T-helper 1 cell treated with Interleukin-12 subunit alpha and Interleukin-12 subunit beta and Interleukin-4 antibody, amounts not matched to agents 30 μg/mL and 1 μg/mL, for 36 hours (primary cell): Measurements from ENCODE around the gene AQP3.
"Not testable (repeated sequence)": the region's sequence is repeated elsewhere in the genome, so short reads cannot be mapped to it uniquely, and the experiment has no call there.

ENCODE experiments used
- H3K27ac Mint-ChIP-seq: one replicate; pipeline ENCODE4 v1.8.0; 2021; ENCODE audit warnings: mild to moderate bottlenecking, mixed read lengths
- H3K27me3 Mint-ChIP-seq: one replicate; pipeline ENCODE4 v1.8.0; 2021; ENCODE audit warnings: low read depth, mixed read lengths
- H3K36me3 Mint-ChIP-seq: one replicate; pipeline ENCODE4 v1.8.0; 2021; ENCODE audit warnings: low read depth, mixed read lengths
- H3K4me1 Mint-ChIP-seq: one replicate; pipeline ENCODE4 v1.8.0; 2021; ENCODE audit warnings: low read depth, mixed read lengths
- H3K4me3 Mint-ChIP-seq: one replicate; pipeline ENCODE4 v1.8.0; 2021; ENCODE audit warnings: mild to moderate bottlenecking, moderate library complexity, mixed read lengths
- H3K9me3 Mint-ChIP-seq: one replicate; pipeline ENCODE4 v1.8.0; 2021; ENCODE audit warnings: mixed read lengths

The AQP3 gene

DNA sequence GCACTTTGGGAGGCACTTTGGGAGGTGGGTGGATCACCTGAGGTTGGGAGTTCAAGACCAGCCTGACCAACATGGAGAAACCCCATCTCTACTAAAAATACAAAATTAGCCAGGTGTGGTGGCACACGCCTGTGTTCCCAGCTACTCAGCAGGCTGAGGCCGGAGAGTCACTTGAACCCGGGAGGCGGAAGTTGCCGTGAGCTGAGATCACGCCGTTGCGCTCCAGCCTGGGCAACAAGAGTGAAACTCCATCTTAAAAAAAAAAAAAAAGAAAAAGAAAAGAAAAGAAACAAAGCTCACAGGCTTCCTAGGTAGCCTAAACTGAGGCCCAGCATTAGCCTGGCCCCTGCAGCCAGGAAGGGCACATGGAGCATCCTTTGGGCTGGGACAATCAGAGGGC, 8.1 kb upstream of the AQP3 start:
- not testable (repeated sequence) for H3K9me3 Mint-ChIP-seq, H3K27me3 Mint-ChIP-seq, H3K4me3 Mint-ChIP-seq, H3K36me3 Mint-ChIP-seq
- peak overlapping the region; percentile 62 for H3K27ac Mint-ChIP-seq
- H3K4me1 Mint-ChIP-seq: peaks cover 52% of the 10 kb centered on the region

DNA sequence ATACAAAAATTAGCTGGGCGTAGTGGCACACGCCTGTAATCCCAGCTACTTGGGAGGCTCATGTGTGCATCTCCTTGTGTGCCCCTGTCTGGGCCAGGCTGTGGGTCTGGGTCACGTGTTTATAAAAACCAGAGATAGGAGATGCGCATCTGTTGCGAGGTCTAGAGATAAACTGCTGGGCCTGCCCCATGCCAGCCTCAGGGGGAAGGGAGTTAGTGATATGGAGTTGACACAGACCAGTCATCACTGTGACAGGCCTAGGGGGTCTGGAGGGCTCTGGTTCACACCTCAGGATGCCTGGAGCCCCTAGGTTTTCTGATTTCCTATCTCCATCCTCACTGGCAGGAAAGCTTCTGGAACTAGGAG, 7.3 kb upstream of the AQP3 start:
- not testable (repeated sequence) for H3K9me3 Mint-ChIP-seq, H3K27me3 Mint-ChIP-seq, H3K36me3 Mint-ChIP-seq, H3K4me3 Mint-ChIP-seq
- peaks cover 52% of the 10 kb centered on the region for H3K4me1 Mint-ChIP-seq
- H3K27ac Mint-ChIP-seq: peak overlapping the region; percentile 49

GRCh38 chr9:33453999-33454660, 6.7 kb upstream of the AQP3 start:
- Mint-ChIP-seq H3K36me3 (no peaks in the 10 kb centered on the region), H3K27ac (peak overlapping the region; percentile 49), H3K27me3 (no peaks in the 10 kb centered on the region), H3K9me3 (no peaks in the 10 kb centered on the region), H3K4me3 (no peak overlapping the region), H3K4me1 (peaks cover 50% of the 10 kb centered on the region)

DNA sequence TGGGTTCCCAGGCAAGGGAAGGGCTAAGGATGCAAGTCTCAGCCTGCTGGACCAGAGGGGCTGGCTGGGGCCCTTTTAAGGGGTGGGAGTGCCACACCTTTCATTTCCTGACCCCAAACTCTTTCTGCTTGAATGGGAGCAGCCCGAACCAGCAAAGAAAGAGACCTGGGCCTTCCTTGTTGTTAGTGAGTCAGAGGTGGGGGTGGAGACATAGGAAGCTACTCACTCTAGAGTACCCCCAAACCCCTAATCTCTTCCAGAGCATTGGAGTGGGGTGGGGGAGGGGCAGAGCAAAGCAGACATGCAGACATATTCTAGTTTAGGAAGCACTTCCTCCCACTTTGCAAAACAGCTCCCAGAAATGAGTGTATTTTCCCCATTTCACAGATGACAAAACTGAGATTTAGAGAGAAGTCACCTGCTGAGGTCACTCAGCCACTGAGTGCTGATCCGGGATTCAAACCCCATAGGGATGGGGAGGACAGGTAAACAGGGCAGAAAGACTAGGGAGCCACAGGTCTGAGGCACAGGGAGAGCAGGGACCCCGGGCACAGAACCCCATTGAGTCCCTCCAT, 6.0 kb upstream of the AQP3 start:
- no peaks in the 10 kb centered on the region for H3K36me3 Mint-ChIP-seq
- H3K4me3 Mint-ChIP-seq: peak overlapping the region; percentile 4
- no peaks in the 10 kb centered on the region for H3K9me3 Mint-ChIP-seq
- H3K27me3 Mint-ChIP-seq: no peaks in the 10 kb centered on the region
- H3K4me1 Mint-ChIP-seq: peaks cover 44% of the 10 kb centered on the region
- H3K27ac Mint-ChIP-seq: peak overlapping the region; percentile 67

DNA sequence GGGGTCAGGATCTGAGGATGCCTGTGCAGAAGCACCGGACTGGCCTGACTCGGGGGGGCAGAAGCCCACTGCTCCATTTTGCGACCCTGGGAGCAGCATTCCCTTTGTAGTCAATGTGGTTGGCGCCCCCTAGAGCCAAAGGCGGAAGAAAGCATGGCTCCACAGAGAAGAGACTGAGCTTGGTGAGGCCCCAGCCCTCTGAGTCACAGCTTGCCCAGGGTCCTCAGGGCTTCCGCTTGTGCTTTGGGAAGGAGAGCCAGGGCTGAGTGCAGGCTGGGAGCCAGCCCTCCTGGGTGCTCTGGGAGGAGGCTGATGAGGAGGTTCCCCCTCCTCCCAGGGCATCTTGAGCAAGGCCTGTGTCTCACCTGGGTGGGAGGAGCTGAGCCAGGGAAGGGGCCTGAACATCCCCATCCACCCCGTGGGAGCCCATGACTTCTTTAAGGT, 5.5 kb upstream of the AQP3 start:
- no peak overlapping the region for H3K4me3 Mint-ChIP-seq

DNA sequence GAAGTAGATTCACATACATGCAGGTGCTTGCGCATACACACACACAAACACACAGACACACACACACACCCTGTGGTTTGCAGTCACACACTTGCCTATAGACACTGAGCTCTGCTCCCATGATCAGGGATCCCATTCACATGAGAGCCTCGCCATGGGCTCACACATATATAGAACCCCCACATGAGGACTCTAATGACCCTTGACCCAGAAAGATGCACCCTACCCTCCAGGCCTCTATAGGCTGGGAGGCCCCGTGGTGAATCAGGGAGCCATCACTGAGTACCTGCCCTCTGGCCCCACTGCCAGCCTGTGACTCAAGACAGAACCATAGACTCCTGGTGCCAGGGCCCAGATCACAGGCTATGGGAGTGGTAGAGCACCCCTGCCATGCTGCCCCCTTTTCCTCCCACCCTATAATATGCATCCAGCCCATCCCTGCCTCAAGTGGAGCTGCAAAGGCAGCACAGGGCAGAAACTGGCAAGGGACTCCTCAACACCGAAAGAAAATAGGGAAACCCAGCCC, 3.3 kb upstream of the AQP3 start:
- no peak overlapping the region for H3K27ac Mint-ChIP-seq
- H3K4me1 Mint-ChIP-seq: peaks cover 50% of the 10 kb centered on the region
- H3K27me3 Mint-ChIP-seq: no peaks in the 10 kb centered on the region
- no peaks in the 10 kb centered on the region for H3K9me3 Mint-ChIP-seq
- H3K36me3 Mint-ChIP-seq: no peaks in the 10 kb centered on the region
- H3K4me3 Mint-ChIP-seq: no peak overlapping the region

More for the DNA sequence above, 5.5 kb upstream of the AQP3 start:
- H3K27ac Mint-ChIP-seq: peak overlapping the region; percentile 67
- no peaks in the 10 kb centered on the region for H3K36me3 Mint-ChIP-seq
- H3K9me3 Mint-ChIP-seq: no peaks in the 10 kb centered on the region
- H3K4me1 Mint-ChIP-seq: peaks cover 46% of the 10 kb centered on the region
- H3K27me3 Mint-ChIP-seq: no peaks in the 10 kb centered on the region

- no peak overlapping the region for H3K4me3 Mint-ChIP-seq
- no peaks in the 10 kb centered on the region for H3K27me3 Mint-ChIP-seq
- peaks cover 4% of the 10 kb centered on the region for H3K36me3 Mint-ChIP-seq
Observed at GRCh38 chr9:33449715-33450114, 2.3 kb upstream of the AQP3 start.

GRCh38 chr9:33447799-33448553, 583 bp upstream of the AQP3 start:
- no peaks in the 10 kb centered on the region for H3K27me3 Mint-ChIP-seq
- H3K27ac Mint-ChIP-seq: peak overlapping the region; percentile 83
- H3K9me3 Mint-ChIP-seq: no peaks in the 10 kb centered on the region
- H3K4me3 Mint-ChIP-seq: peak overlapping the region; percentile 86
- peaks cover 15% of the 10 kb centered on the region for H3K36me3 Mint-ChIP-seq
- peaks cover 41% of the 10 kb centered on the region for H3K4me1 Mint-ChIP-seq

More at GRCh38 chr9:33449715-33450114, 2.3 kb upstream of the AQP3 start:
- no peaks in the 10 kb centered on the region for H3K9me3 Mint-ChIP-seq
- H3K4me1 Mint-ChIP-seq: peaks cover 56% of the 10 kb centered on the region
- H3K27ac Mint-ChIP-seq: no peak overlapping the region

- no peaks in the 10 kb centered on the region for H3K9me3 Mint-ChIP-seq
- H3K4me3 Mint-ChIP-seq: peak overlapping the region; percentile 97
- H3K36me3 Mint-ChIP-seq: peaks cover 26% of the 10 kb centered on the region
- H3K27me3 Mint-ChIP-seq: no peaks in the 10 kb centered on the region
- peaks cover 38% of the 10 kb centered on the region for H3K4me1 Mint-ChIP-seq
- peak overlapping the region; percentile 96 for H3K27ac Mint-ChIP-seq
Observed at GRCh38 chr9:33446240-33446945, 1.0 kb downstream of the AQP3 start.

- Mint-ChIP-seq H3K9me3 (no peaks in the 10 kb centered on the region), H3K36me3 (peaks cover 32% of the 10 kb centered on the region), H3K4me1 (peaks cover 43% of the 10 kb centered on the region), H3K4me3 (peak overlapping the region; percentile 97), H3K27ac (peak overlapping the region; percentile 96), H3K27me3 (no peaks in the 10 kb centered on the region)
Observed at GRCh38 chr9:33445389-33446239, 1.8 kb downstream of the AQP3 start.

DNA sequence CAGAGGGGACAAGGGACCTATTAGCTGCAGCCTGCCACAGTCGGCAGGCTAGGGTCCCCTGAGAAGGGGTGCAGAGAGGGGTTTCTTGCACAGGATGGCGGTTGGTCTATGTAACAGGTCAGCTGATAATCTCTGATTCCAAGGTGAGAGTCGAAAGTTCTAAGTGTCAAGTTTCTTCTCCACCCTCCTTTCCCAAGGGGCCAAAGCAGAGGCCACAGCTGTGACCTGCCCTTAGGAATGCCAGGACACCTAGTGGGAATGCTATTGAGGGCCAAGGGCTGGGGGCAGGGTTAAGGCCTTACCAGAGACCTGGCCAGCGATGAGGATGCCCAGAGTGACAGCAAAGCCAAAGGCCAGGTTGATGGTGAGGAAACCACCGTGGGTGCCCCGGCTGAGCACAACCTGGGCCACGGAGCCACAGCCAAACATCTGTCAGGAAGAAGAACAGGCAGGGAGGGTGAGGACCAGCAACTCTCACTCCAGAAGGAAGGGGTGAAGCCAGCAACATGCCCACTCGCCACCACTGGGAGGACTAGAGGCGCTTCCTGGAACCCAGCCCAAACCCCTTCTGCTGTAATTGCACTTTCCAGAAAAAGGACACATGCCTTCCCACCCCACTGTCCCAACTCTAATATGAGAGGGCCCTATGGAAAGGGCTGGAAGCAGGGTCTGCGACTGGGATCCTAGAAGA, 3.8 kb downstream of the AQP3 start:
- Mint-ChIP-seq H3K4me1 (peaks cover 52% of the 10 kb centered on the region), H3K36me3 (peaks cover 43% of the 10 kb centered on the region), H3K27me3 (no peaks in the 10 kb centered on the region), H3K4me3 (peak overlapping the region; percentile 34), H3K9me3 (no peaks in the 10 kb centered on the region), H3K27ac (no peak overlapping the region)

DNA sequence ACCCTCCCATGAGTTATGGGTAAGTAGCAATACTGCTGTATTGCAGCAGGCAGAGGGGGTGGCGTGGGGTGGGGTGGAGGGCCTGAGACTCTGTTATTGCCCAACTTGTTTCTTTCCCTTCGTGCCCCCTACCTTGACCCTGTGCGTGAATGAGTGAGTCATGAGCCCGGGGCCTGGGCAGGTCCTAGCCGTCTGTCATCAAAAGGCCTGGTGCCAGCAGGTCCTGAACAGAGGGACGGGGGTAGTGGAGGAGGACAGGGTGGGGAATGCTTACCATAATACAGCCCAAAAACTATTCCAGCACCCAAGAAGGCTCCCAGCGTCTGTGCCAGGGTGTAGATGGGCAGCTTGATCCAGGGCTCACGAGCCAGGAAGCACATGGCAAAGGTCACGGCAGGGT, 4.3 kb downstream of the AQP3 start:
- H3K4me3 Mint-ChIP-seq: no peak overlapping the region
- H3K9me3 Mint-ChIP-seq: no peaks in the 10 kb centered on the region
- peaks cover 43% of the 10 kb centered on the region for H3K36me3 Mint-ChIP-seq
- H3K27ac Mint-ChIP-seq: no peak overlapping the region
- H3K4me1 Mint-ChIP-seq: peaks cover 48% of the 10 kb centered on the region
- no peaks in the 10 kb centered on the region for H3K27me3 Mint-ChIP-seq

DNA sequence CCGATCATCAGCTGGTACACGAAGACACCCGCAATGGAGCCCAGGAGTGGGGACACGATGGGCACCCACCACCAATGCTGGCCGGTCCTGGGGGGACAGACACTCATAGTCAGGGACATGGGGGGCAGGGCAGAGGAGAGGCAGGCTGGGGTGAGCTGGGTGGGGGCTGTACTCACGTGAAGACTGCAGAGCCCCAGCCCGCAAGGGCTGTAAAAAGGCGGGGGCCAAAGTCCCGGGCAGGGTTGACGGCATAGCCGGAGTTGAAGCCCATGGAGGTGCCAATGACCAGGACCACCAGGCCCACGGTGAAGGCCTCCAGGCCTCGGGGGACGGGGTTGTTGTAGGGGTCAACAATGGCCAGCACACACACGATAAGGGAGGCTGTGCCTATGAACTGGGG, 5.3 kb downstream of the AQP3 start:
- Mint-ChIP-seq H3K27me3 (no peaks in the 10 kb centered on the region), H3K36me3 (peaks cover 45% of the 10 kb centered on the region), H3K4me1 (peaks cover 51% of the 10 kb centered on the region), H3K9me3 (no peaks in the 10 kb centered on the region), H3K4me3 (no peak overlapping the region), H3K27ac (no peak overlapping the region)
